Measurements from ENCODE around the gene PLEKHA1.

Gene PLEKHA1

DNA sequence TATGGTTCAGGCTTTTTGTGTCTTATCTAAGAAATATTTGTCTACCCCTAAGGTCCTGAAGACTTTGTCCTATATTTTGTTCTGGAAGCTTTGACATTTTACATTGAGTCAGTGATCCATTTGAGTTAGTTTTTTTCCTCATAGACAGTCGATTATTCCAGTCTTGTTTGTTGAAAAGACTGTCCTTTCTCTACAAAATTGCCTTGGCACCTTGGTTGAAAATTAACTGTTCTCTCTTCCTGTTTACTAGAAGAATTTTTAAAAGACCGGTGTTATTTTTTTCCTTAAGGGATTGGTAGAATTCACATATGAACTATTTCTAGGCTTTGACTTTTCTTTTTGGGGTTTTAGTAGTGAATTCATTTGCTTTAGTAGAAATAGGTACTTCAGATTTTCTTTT is 12.0 kb downstream of the PLEKHA1 start:
- Histone ChIP-seq H3K4me3 (ENCODE audit: low read depth in 1 of 2, low read length in 2 of 2) (no peak overlapping the region), H3K9me3 (ENCODE audit: low read length) (no peaks in the 10 kb centered on the region), H3K4me1 (ENCODE audit: insufficient read depth, low read length) (no peaks in the 10 kb centered on the region), H3K27me3 (ENCODE audit: control insufficient read depth in 1 of 2, insufficient read depth in 2 of 2, low read length in 2 of 2) (no peaks in the 10 kb centered on the region), H3K27ac (ENCODE audit: low read depth, low read length) (no peak overlapping the region), H3K36me3 (ENCODE audit: insufficient read depth, low read length) (no peaks in the 10 kb centered on the region), H3K9ac (ENCODE audit: low read length) (no peak overlapping the region)

GRCh38 chr10:122387572-122387971 is 13.1 kb downstream of the PLEKHA1 start:
- Histone ChIP-seq H3K27me3 (ENCODE audit: control insufficient read depth in 1 of 2, insufficient read depth in 2 of 2, low read length in 2 of 2) (no peaks in the 10 kb centered on the region), H3K27ac (ENCODE audit: low read depth, low read length) (no peak overlapping the region), H3K4me3 (ENCODE audit: low read depth in 1 of 2, low read length in 2 of 2) (no peak overlapping the region), H3K9me3 (ENCODE audit: low read length) (no peaks in the 10 kb centered on the region), H3K4me1 (ENCODE audit: insufficient read depth, low read length) (peaks cover 10% of the 10 kb centered on the region), H3K9ac (ENCODE audit: low read length) (no peak overlapping the region), H3K36me3 (ENCODE audit: insufficient read depth, low read length) (no peaks in the 10 kb centered on the region)

- Histone ChIP-seq H3K4me3 (ENCODE audit: low read depth in 1 of 2, low read length in 2 of 2) (no peak overlapping the region), H3K9ac (ENCODE audit: low read length) (no peak overlapping the region), H3K27ac (ENCODE audit: low read depth, low read length) (no peak overlapping the region), H3K9me3 (ENCODE audit: low read length) (no peaks in the 10 kb centered on the region), H3K36me3 (ENCODE audit: insufficient read depth, low read length) (no peaks in the 10 kb centered on the region), H3K4me1 (ENCODE audit: insufficient read depth, low read length) (peaks cover 10% of the 10 kb centered on the region), H3K27me3 (ENCODE audit: control insufficient read depth in 1 of 2, insufficient read depth in 2 of 2, low read length in 2 of 2) (no peaks in the 10 kb centered on the region)
Observed at GRCh38 chr10:122388287-122388997, 13.9 kb downstream of the PLEKHA1 start.

DNA sequence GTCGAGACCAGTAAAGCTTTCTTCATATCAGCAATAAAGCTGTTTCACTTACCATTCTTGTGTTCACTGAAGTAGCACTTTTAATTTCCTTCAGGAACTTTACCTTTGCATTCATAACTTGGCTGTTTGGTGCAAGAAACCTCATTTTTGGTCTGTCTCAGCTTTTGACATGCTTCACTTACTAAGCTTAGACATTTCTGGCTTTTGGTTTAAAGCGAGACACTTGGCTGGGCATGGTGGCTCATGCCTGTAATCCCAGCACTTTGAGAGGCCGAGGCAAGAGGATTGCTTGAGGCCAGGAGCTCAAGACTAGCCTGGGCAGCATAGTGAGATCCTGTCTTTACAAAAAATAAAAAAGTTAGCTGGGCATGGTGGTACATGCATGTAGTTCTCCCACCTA is 15.8 kb downstream of the PLEKHA1 start:
- Histone ChIP-seq H3K4me3 (ENCODE audit: low read depth in 1 of 2, low read length in 2 of 2) (no peak overlapping the region), H3K36me3 (ENCODE audit: insufficient read depth, low read length) (peaks cover 6% of the 10 kb centered on the region), H3K27me3 (ENCODE audit: control insufficient read depth in 1 of 2, insufficient read depth in 2 of 2, low read length in 2 of 2) (no peaks in the 10 kb centered on the region), H3K27ac (ENCODE audit: low read depth, low read length) (no peak overlapping the region), H3K9ac (ENCODE audit: low read length) (no peak overlapping the region), H3K4me1 (ENCODE audit: insufficient read depth, low read length) (peaks cover 10% of the 10 kb centered on the region), H3K9me3 (ENCODE audit: low read length) (no peaks in the 10 kb centered on the region)

GRCh38 chr10:122390679-122391078 is 16.2 kb downstream of the PLEKHA1 start:
- Histone ChIP-seq H3K27me3 (ENCODE audit: control insufficient read depth in 1 of 2, insufficient read depth in 2 of 2, low read length in 2 of 2) (no peaks in the 10 kb centered on the region), H3K4me1 (ENCODE audit: insufficient read depth, low read length) (peaks cover 10% of the 10 kb centered on the region), H3K9ac (ENCODE audit: low read length) (no peak overlapping the region), H3K4me3 (ENCODE audit: low read depth in 1 of 2, low read length in 2 of 2) (no peak overlapping the region), H3K9me3 (ENCODE audit: low read length) (no peaks in the 10 kb centered on the region), H3K36me3 (ENCODE audit: insufficient read depth, low read length) (peaks cover 8% of the 10 kb centered on the region), H3K27ac (ENCODE audit: low read depth, low read length) (no peak overlapping the region)

DNA sequence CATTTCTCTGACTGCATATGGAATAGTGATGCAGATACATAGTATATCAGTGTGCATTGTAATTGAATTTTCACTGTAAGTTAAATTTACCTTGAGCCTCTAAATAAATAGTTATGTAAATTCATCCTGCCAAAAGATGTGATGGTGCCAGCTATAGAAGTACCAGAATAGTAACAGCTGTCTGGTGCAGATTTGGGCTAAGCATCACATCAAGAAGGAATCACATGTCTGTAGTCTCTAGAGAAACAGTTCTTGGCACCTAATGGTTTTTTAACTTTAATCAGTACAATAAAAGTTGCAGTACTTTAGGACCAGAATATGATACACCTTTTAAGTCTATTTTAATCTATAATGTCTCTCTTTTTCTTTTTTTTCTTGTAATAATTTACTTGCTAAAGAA is 17.4 kb downstream of the PLEKHA1 start:
- Histone ChIP-seq H3K4me1 (ENCODE audit: insufficient read depth, low read length) (peaks cover 10% of the 10 kb centered on the region), H3K36me3 (ENCODE audit: insufficient read depth, low read length) (peaks cover 11% of the 10 kb centered on the region), H3K9me3 (ENCODE audit: low read length) (no peaks in the 10 kb centered on the region), H3K27ac (ENCODE audit: low read depth, low read length) (no peak overlapping the region), H3K27me3 (ENCODE audit: control insufficient read depth in 1 of 2, insufficient read depth in 2 of 2, low read length in 2 of 2) (no peaks in the 10 kb centered on the region), H3K9ac (ENCODE audit: low read length) (no peak overlapping the region), H3K4me3 (ENCODE audit: low read depth in 1 of 2, low read length in 2 of 2) (no peak overlapping the region)

DNA sequence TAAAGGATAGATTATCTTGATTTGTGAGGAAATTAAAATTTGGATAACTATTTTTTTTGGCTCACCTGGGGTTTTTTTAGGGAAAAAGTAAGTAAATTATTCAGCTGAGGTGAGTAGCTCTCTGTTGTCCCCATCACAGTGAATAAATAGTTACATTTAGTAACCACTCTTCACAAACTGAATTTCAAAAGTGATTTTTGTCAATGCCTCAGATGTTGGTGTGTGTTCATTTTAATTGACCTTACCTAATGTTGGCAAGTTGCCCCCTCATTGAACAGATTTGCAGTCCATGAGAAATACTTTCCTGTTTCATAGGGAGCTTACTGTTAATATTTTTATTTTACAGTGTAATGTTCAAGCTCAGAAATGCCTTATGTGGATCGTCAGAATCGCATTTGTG is 18.3 kb downstream of the PLEKHA1 start:
- Histone ChIP-seq H3K27ac (ENCODE audit: low read depth, low read length) (no peak overlapping the region), H3K9me3 (ENCODE audit: low read length) (no peaks in the 10 kb centered on the region), H3K36me3 (ENCODE audit: insufficient read depth, low read length) (peaks cover 11% of the 10 kb centered on the region), H3K9ac (ENCODE audit: low read length) (no peak overlapping the region), H3K4me1 (ENCODE audit: insufficient read depth, low read length) (peaks cover 10% of the 10 kb centered on the region), H3K27me3 (ENCODE audit: control insufficient read depth in 1 of 2, insufficient read depth in 2 of 2, low read length in 2 of 2) (no peaks in the 10 kb centered on the region), H3K4me3 (ENCODE audit: low read depth in 1 of 2, low read length in 2 of 2) (no peak overlapping the region)

DNA sequence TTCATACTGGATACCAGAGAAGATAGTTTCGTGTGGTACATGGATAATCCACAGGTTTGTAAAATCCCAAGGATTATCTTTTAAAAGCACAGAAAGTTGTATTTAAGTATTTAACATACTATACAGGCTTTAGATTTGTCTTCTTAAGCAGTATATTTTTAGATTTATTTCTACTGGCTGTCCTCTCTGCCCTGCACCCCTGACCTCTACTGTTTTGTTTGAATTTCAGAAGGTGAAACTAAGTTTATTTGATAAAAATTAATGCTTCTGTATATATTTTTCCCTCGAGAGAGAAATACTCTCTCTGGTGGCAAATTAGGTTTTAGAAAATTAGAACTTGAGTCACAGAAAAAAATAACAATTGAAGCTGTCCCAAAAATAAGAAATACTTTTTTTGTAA is 18.8 kb downstream of the PLEKHA1 start:
- Histone ChIP-seq H3K27ac (ENCODE audit: low read depth, low read length) (no peak overlapping the region), H3K9ac (ENCODE audit: low read length) (no peak overlapping the region), H3K4me3 (ENCODE audit: low read depth in 1 of 2, low read length in 2 of 2) (no peak overlapping the region), H3K4me1 (ENCODE audit: insufficient read depth, low read length) (peaks cover 10% of the 10 kb centered on the region), H3K27me3 (ENCODE audit: control insufficient read depth in 1 of 2, insufficient read depth in 2 of 2, low read length in 2 of 2) (no peaks in the 10 kb centered on the region), H3K9me3 (ENCODE audit: low read length) (no peaks in the 10 kb centered on the region), H3K36me3 (ENCODE audit: insufficient read depth, low read length) (peaks cover 11% of the 10 kb centered on the region)

- H3K27me3 ChIP-seq (ENCODE audit: control insufficient read depth in 1 of 2, insufficient read depth in 2 of 2, low read length in 2 of 2) = no peaks in the 10 kb centered on the region
- no peak overlapping the region for H3K4me3 ChIP-seq (ENCODE audit: low read depth in 1 of 2, low read length in 2 of 2)
- H3K27ac ChIP-seq (ENCODE audit: low read depth, low read length) = no peak overlapping the region
- peaks cover 25% of the 10 kb centered on the region for H3K36me3 ChIP-seq (ENCODE audit: insufficient read depth, low read length)
- no peak overlapping the region for H3K9ac ChIP-seq (ENCODE audit: low read length)
- H3K9me3 ChIP-seq (ENCODE audit: low read length) = no peaks in the 10 kb centered on the region
- H3K4me1 ChIP-seq (ENCODE audit: insufficient read depth, low read length) = peaks cover 5% of the 10 kb centered on the region
Observed at GRCh38 chr10:122402548-122403131, 28.1 kb downstream of the PLEKHA1 start.

DNA sequence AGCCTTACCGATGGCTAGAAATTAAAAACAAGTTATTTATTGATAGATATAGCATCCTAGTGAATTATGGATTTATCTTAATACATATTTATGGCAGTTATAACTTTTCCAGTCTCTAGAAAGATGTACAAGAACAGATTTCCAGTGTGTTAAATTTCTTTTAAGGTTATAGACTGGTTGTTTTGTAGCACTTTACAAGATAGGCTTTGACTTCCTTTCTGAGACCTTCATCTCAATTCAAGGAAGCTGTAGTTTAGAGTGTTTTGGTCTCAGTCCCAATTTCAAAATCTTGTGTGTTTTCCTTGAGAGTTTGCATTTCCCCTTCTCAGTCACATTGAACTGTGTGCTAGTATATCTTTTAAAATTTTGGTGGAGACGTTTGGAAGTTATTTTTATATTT is 30.1 kb downstream of the PLEKHA1 start:
- no peaks in the 10 kb centered on the region for H3K9me3 ChIP-seq (ENCODE audit: low read length)
- H3K4me1 ChIP-seq (ENCODE audit: insufficient read depth, low read length) = peaks cover 5% of the 10 kb centered on the region
- H3K4me3 ChIP-seq (ENCODE audit: low read depth in 1 of 2, low read length in 2 of 2) = no peak overlapping the region
- H3K36me3 ChIP-seq (ENCODE audit: insufficient read depth, low read length) = peaks cover 25% of the 10 kb centered on the region
- no peak overlapping the region for H3K27ac ChIP-seq (ENCODE audit: low read depth, low read length)
- H3K9ac ChIP-seq (ENCODE audit: low read length) = no peak overlapping the region
- no peaks in the 10 kb centered on the region for H3K27me3 ChIP-seq (ENCODE audit: control insufficient read depth in 1 of 2, insufficient read depth in 2 of 2, low read length in 2 of 2)

DNA sequence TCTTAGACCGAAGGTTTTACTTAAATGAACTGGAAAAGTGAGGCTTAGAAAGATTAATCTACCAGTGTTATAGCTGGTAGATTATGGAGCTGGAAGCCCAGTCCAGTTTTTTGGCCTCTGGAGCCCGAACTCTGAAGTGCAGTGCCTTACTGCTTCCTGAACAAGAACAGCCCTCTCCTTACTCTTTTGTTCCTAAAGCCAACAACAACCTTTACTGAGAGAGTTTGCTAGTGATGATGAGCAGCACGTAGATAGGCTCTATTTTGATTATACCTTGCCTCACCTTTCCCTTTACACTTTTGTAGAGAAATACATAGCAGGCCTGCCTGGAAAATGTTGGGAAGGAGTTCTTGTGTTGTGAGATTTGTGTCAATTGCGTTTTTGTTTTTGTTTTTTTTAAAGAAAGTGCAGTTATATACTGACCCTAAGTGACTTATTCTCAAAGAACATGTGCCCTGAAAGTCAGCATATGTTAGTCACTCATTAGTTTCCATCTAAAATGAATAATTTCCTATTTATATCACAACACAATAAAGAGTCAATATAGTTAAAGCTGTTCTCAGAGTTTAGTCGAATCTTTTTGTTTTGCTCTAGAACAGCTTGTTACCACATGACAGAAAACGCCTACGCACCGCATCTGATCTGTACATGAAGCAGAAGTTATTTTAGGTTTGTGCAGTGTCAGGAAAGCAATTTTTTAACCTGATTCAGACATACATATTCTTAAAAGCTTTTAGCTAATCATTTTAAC is 33.0 kb downstream of the PLEKHA1 start:
- no peak overlapping the region for H3K4me3 ChIP-seq (ENCODE audit: low read depth in 1 of 2, low read length in 2 of 2)
- no peaks in the 10 kb centered on the region for H3K9me3 ChIP-seq (ENCODE audit: low read length)
- no peak overlapping the region for H3K27ac ChIP-seq (ENCODE audit: low read depth, low read length)
- H3K4me1 ChIP-seq (ENCODE audit: insufficient read depth, low read length) = peaks cover 5% of the 10 kb centered on the region
- no peak overlapping the region for H3K9ac ChIP-seq (ENCODE audit: low read length)
- H3K27me3 ChIP-seq (ENCODE audit: control insufficient read depth in 1 of 2, insufficient read depth in 2 of 2, low read length in 2 of 2) = no peaks in the 10 kb centered on the region
- peaks cover 11% of the 10 kb centered on the region for H3K36me3 ChIP-seq (ENCODE audit: insufficient read depth, low read length)

Measured in muscle layer of colon (tissue), 2 donors.